GM23338 (cell line): Measurements from ENCODE around the gene FBL. TPM values are rescaled to one million over a fixed set of nuclear protein-coding genes. Genes with fewer than 3 reads are reported as not detected.

Source experiments
- ATAC-seq: fragments of 200-7000 bp; cut with Tn5 transposase; 3 replicates; pipeline ENCODE4 v1.9.1; 2020
- DNase-seq: peaks from one replicate; pipeline ENCODE4 v3.0.0-alpha.2; 2015; ENCODE audit warnings: low spot score
- H2AFZ ChIP-seq: fragments of 200-600 bp; sonication (generic); 2 replicates; pipeline ENCODE4 v1.8.0; 2016; ENCODE audit warnings: antibody characterized with exemption, mild to moderate bottlenecking, moderate library complexity
- H3F3A ChIP-seq: fragments of 200-600 bp; sonication (generic); replicated peaks from 2 replicates; pipeline ENCODE4 v1.8.0; 2017; ENCODE audit warnings: antibody characterized with exemption, mixed run types, low read depth
- H3K27ac ChIP-seq: fragments of 200-600 bp; sonication (generic); 2 replicates; pipeline ENCODE4 v1.6.1; 2016; ENCODE audit warnings: low read depth
- H3K27me3 ChIP-seq: fragments of 200-600 bp; sonication (generic); 2 replicates; pipeline ENCODE4 v1.8.0; 2016; ENCODE audit warnings: mild to moderate bottlenecking, mixed run types, moderate library complexity; ENCODE audit not compliant: insufficient read depth
- H3K36me3 ChIP-seq: fragments of 200-600 bp; sonication (generic); 2 replicates; pipeline ENCODE4 v1.8.0; 2016; ENCODE audit warnings: mild to moderate bottlenecking; ENCODE audit not compliant: insufficient read depth
- H3K4me1 ChIP-seq: fragments of 200-600 bp; sonication (generic); 2 replicates; pipeline ENCODE4 v1.8.0; 2016; ENCODE audit warnings: mild to moderate bottlenecking, moderate library complexity; ENCODE audit not compliant: insufficient read depth
- H3K4me2 ChIP-seq: fragments of 200-600 bp; sonication (generic); 2 replicates; pipeline ENCODE4 v1.7.1; 2017; ENCODE audit warnings: mixed run types
- H3K4me3 ChIP-seq: fragments of 200-600 bp; sonication (generic); 2 replicates; pipeline ENCODE4 v1.6.1; 2016; ENCODE audit warnings: mixed run types
- H3K79me2 ChIP-seq: fragments of 200-600 bp; sonication (generic); replicated peaks from 2 replicates; pipeline ENCODE4 v1.8.0; 2017; ENCODE audit warnings: mild to moderate bottlenecking; ENCODE audit not compliant: insufficient read depth
- H3K9me2 ChIP-seq: fragments of 200-600 bp; sonication (generic); 2 replicates; pipeline ENCODE4 v1.8.0; 2017; ENCODE audit not compliant: insufficient read depth
- H4K20me1 ChIP-seq: fragments of 200-600 bp; sonication (generic); replicated peaks from 2 replicates; pipeline ENCODE4 v1.8.0; 2017; ENCODE audit warnings: mild to moderate bottlenecking; ENCODE audit not compliant: insufficient read depth
- H3K27ac Mint-ChIP-seq: 2 replicates; pipeline ENCODE4 v1.8.0; 2020; ENCODE audit warnings: inconsistent platforms, mild to moderate bottlenecking, moderate library complexity, mixed read lengths
- H3K27me3 Mint-ChIP-seq: 3 replicates; pipeline ENCODE4 v1.8.0; 2022; ENCODE audit warnings: low read depth, mild to moderate bottlenecking, moderate library complexity, mixed read lengths, inconsistent platforms; ENCODE audit not compliant: insufficient read depth, poor library complexity
- H3K36me3 Mint-ChIP-seq: 3 replicates; pipeline ENCODE4 v1.8.0; 2021; ENCODE audit warnings: low read depth, mild to moderate bottlenecking, inconsistent platforms, moderate library complexity, mixed read lengths
- H3K4me1 Mint-ChIP-seq: 3 replicates; pipeline ENCODE4 v1.8.0; 2020; ENCODE audit warnings: mild to moderate bottlenecking, inconsistent platforms, mixed read lengths
- H3K4me3 Mint-ChIP-seq: 3 replicates; pipeline ENCODE4 v1.8.0; 2021; ENCODE audit warnings: moderate library complexity, mild to moderate bottlenecking, inconsistent platforms, mixed read lengths
- H3K9me3 Mint-ChIP-seq: 3 replicates; pipeline ENCODE4 v1.8.0; 2020; ENCODE audit warnings: moderate library complexity, mild to moderate bottlenecking, inconsistent platforms, mixed read lengths
- CREB1 ChIP-seq: fragments of 250-450 bp; sonication (Bioruptor Pico); IDR thresholded peaks from 2 replicates; pipeline ENCODE4 v1.5.0; 2020; ENCODE audit warnings: low read depth, mild to moderate bottlenecking, moderate library complexity
- EZH2phosphoT487 ChIP-seq: fragments of 200-600 bp; sonication (generic); IDR thresholded peaks from one replicate; pipeline ENCODE4 v1.8.1; 2018; ENCODE audit warnings: antibody characterized with exemption; ENCODE audit not compliant: unreplicated experiment
- microRNA-seq: library from miRNA; unstranded; fragments of <30 nt; microRNA quantifications from one replicate; pipeline ENCODE4, GENCODE V29; 2017
- polyA plus RNA-seq: library from polyadenylated mRNA; unstranded; fragments of >200 nt; fragmentation: Nextera tagmentation; extraction: Ambion mirVana; gene quantifications from 2 replicates; pipeline ENCODE4 v1.2.1, GENCODE V29; 2016
- small RNA-seq: library from RNA; depleted of rRNA; stranded (forward); fragments of <200 nt; gene quantifications from one replicate; pipeline ENCODE3, GENCODE V24; 2014; ENCODE audit warnings: low replicate concordance
- total RNA-seq: library from RNA; depleted of rRNA; stranded (reverse); fragments of >200 nt; shearing (Covaris generic); gene quantifications from 2 replicates; pipeline ENCODE4 v1.2.3, GENCODE V29; 2014; rRNA removed

Gene FBL
- total and polyA plus RNA-seq, 2 experiments from 2014 or later = 403 to 553 TPM

- Mint-ChIP-seq H3K27ac (no peak overlapping the region), H3K36me3 (no peaks in the 10 kb centered on the region), H3K4me1 (peaks cover 4% of the 10 kb centered on the region; the same call in 2 of the 3 replicates), H3K4me3 (no peak overlapping the region), H3K9me3 (no peaks in the 10 kb centered on the region; the same call in 2 of the 3 replicates), H3K27me3 (peaks cover 3% of the 10 kb centered on the region)
- no peaks in the 10 kb centered on the region for H3K4me1 ChIP-seq
- no peak overlapping the region for H2AFZ ChIP-seq
- no peaks in the 10 kb centered on the region for H3K79me2 ChIP-seq
- H3K27me3 ChIP-seq = no peaks in the 10 kb centered on the region
- TF ChIP-seq CREB1 (CRISPR knock-in tag) = no peak
- no peak for TF ChIP-seq EZH2phosphoT487
- no peak overlapping the region for H3K27ac ChIP-seq
- no peak overlapping the region for H3K4me2 ChIP-seq
- no peaks in the 10 kb centered on the region for H3F3A ChIP-seq
- H3K9me2 ChIP-seq = no peaks in the 10 kb centered on the region
- H3K36me3 ChIP-seq = no peaks in the 10 kb centered on the region
- H4K20me1 ChIP-seq = no peaks in the 10 kb centered on the region
- DNase-seq (no peak), ATAC-seq (no peak)
- no peak overlapping the region for H3K4me3 ChIP-seq
These were observed 57.9 kb downstream of the FBL start for GRCh38 chr19:39788244-39788643.

Small RNAs within 50 kb of the gene (microRNA-seq; reads per million reads assigned to microRNA genes)
- not detected for gene MIR6719

Small RNAs within 50 kb of the gene (small RNA-seq; reads per million reads assigned to genes)
- gene MIR6719 = not detected

Other genes with a start within 250 kb of the FBL start
- gene LGALS13, start 243.9 kb downstream of the FBL start, total RNA-seq = not detected in 2 replicates
- gene LGALS13, start 243.9 kb downstream of the FBL start, polyA plus RNA-seq = not detected in 2 replicates
- not detected in 2 replicates for gene LGALS16, start 190.5 kb downstream of the FBL start, total RNA-seq
- gene LGALS16, start 190.5 kb downstream of the FBL start, polyA plus RNA-seq = not detected in 2 replicates
- not detected in 2 replicates for gene LGALS14, start 141.9 kb downstream of the FBL start, total RNA-seq
- not detected in 2 replicates for gene LGALS14, start 141.9 kb downstream of the FBL start, polyA plus RNA-seq
- not detected in 2 replicates for gene CLC, start 108.3 kb downstream of the FBL start, total RNA-seq
- gene CLC, start 108.3 kb downstream of the FBL start, polyA plus RNA-seq = 0.63 TPM in 1 of 2 replicates, not detected in the other
- gene LEUTX, start 67.5 kb downstream of the FBL start, total RNA-seq = not detected in 2 replicates
- 0.47 TPM in 1 of 2 replicates, not detected in the other for gene LEUTX, start 67.5 kb downstream of the FBL start, polyA plus RNA-seq
- gene DYRK1B, start 12.2 kb downstream of the FBL start, total RNA-seq = 8.6 and 8.9 TPM in 2 replicates
- 6.5 and 7.2 TPM in 2 replicates for gene DYRK1B, start 12.2 kb downstream of the FBL start, polyA plus RNA-seq
- 3.0 and 3.6 TPM in 2 replicates for gene FCGBP, start 88.3 kb upstream of the FBL start, total RNA-seq
- gene FCGBP, start 88.3 kb upstream of the FBL start, polyA plus RNA-seq = 0.28 and 0.44 TPM in 2 replicates
- gene PSMC4, start 124.8 kb upstream of the FBL start, total RNA-seq = 147 and 161 TPM in 2 replicates
- 135 and 139 TPM in 2 replicates for gene PSMC4, start 124.8 kb upstream of the FBL start, polyA plus RNA-seq
- gene ZNF546, start 150.7 kb upstream of the FBL start, total RNA-seq = 0.38 and 0.62 TPM in 2 replicates
- 0.47 and 0.95 TPM in 2 replicates for gene ZNF546, start 150.7 kb upstream of the FBL start, polyA plus RNA-seq
- 11.0 and 11.2 TPM in 2 replicates for gene ZNF780B, start 209.9 kb upstream of the FBL start, total RNA-seq
- gene ZNF780B, start 209.9 kb upstream of the FBL start, polyA plus RNA-seq = 3.8 and 4.9 TPM in 2 replicates
- gene ZNF780A, start 244.6 kb upstream of the FBL start, total RNA-seq = 15.0 and 23.6 TPM in 2 replicates
- 11.8 and 12.3 TPM in 2 replicates for gene ZNF780A, start 244.6 kb upstream of the FBL start, polyA plus RNA-seq